ENCODE results near the gene TNIK. TPM values are rescaled to one million over a fixed set of nuclear protein-coding genes. Genes with fewer than 3 reads are reported as not detected.

TNIK gene
- total RNA-seq, 6 experiments from 2014 or later, result 10.6 to 17.2 (median 11.8) TPM

DNA sequence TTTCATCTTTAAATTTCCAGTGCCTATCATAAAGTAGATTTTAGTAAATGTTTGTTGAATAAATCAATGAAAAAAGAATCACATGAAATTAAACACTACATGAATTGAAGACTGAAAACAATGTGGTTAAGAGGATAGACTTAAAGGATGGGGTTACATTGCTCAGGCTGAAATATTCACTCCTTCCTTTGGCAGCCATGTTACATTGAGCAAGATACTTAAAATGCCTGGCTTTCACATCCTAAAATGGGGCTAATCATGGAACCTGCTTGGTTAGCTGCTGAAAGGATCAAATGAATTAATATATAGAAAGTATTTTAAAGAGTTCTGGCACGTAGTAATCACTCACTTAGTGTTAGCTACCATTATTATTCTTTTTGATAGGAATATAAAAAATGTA, 236.8 kb downstream of the TNIK start:
- no peak for DNase-seq
- peaks cover 5% of the 10 kb centered on the region; the same call in 1 of the 2 replicates for H3K4me1 Mint-ChIP-seq (ENCODE audit: low read depth)
- peaks cover 12% of the 10 kb centered on the region for H3K36me3 Mint-ChIP-seq (ENCODE audit: low read depth)
- TF ChIP-seq CTCF (IDR thresholded peaks at IDR 0.05), result no peak
- no peaks in the 10 kb centered on the region for H3K9me3 Mint-ChIP-seq
- no peaks in the 10 kb centered on the region; the same call in 1 of the 2 replicates for H3K27me3 Mint-ChIP-seq (ENCODE audit: insufficient read depth)
- H3K4me3 Mint-ChIP-seq, result no peak overlapping the region
- no peak overlapping the region for H3K27ac Mint-ChIP-seq

GRCh38 chr3:171222995-171223394, 237.2 kb downstream of the TNIK start:
- TF ChIP-seq CTCF (IDR thresholded peaks at IDR 0.05), result no peak
- Mint-ChIP-seq H3K9me3 (no peaks in the 10 kb centered on the region), H3K4me3 (no peak overlapping the region), H3K36me3 (ENCODE audit: low read depth) (peaks cover 12% of the 10 kb centered on the region), H3K27ac (no peak overlapping the region), H3K4me1 (ENCODE audit: low read depth) (peaks cover 5% of the 10 kb centered on the region; the same call in 1 of the 2 replicates), H3K27me3 (ENCODE audit: insufficient read depth) (no peaks in the 10 kb centered on the region; the same call in 1 of the 2 replicates)
- DNase-seq, result no peak

GRCh38 chr3:171221597-171221996, 238.6 kb downstream of the TNIK start:
- TF ChIP-seq CTCF (IDR thresholded peaks at IDR 0.05), result no peak
- Mint-ChIP-seq H3K36me3 (ENCODE audit: low read depth) (peaks cover 12% of the 10 kb centered on the region), H3K27ac (no peak overlapping the region), H3K9me3 (no peaks in the 10 kb centered on the region), H3K4me3 (no peak overlapping the region), H3K4me1 (ENCODE audit: low read depth) (peaks cover 10% of the 10 kb centered on the region; the same call in 1 of the 2 replicates), H3K27me3 (ENCODE audit: insufficient read depth) (no peaks in the 10 kb centered on the region; the same call in 1 of the 2 replicates)
- no peak for DNase-seq

DNA sequence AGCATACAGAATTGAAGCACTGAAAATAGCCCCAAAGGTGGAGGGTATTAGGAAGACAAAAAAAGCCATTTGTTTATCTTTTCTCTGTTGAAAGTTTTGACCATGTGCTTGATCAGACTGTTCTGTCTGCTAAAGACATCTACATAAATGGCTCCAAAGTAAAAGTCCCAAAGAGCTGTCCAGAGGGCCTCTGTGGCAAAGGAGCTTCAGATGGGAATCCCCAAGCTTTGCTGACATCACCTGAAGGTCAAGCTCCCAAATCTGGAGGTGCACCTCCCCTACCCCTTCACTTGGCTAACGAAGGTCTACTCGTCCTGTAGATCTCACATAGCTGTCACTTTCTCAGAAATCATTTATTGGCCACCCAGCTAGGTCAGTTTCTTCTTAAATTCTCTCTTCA, 239.1 kb downstream of the TNIK start:
- no peak for DNase-seq
- Mint-ChIP-seq H3K4me1 (ENCODE audit: low read depth) (peaks cover 10% of the 10 kb centered on the region; the same call in 1 of the 2 replicates), H3K36me3 (ENCODE audit: low read depth) (peaks cover 9% of the 10 kb centered on the region), H3K27me3 (ENCODE audit: insufficient read depth) (no peaks in the 10 kb centered on the region; the same call in 1 of the 2 replicates), H3K27ac (no peak overlapping the region), H3K4me3 (no peak overlapping the region), H3K9me3 (no peaks in the 10 kb centered on the region)
- no peak for TF ChIP-seq CTCF (IDR thresholded peaks at IDR 0.05)

DNA sequence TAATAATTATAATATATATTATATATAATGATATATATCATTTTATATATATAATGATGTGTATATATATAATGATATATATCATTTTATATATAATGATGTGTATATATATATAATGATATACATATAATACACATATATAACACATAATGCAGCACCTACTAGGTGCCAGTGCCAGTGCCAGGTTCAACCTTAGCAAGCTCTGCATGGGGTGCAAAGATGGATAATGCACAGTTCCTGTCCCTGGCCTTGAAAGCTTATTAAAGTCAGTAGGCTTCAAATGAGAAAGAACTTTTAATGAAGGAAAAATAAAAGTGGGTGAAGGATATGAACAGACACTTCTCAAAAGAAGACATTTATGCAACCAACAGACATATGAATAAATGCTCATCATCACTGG, 240.9 kb downstream of the TNIK start:
- no peak for DNase-seq
- Mint-ChIP-seq H3K27ac (no peak overlapping the region), H3K4me1 (ENCODE audit: low read depth) (peaks cover 5% of the 10 kb centered on the region; the same call in 1 of the 2 replicates), H3K9me3 (no peaks in the 10 kb centered on the region), H3K4me3 (no peak overlapping the region), H3K27me3 (ENCODE audit: insufficient read depth) (no peaks in the 10 kb centered on the region; the same call in 1 of the 2 replicates), H3K36me3 (ENCODE audit: low read depth) (no peaks in the 10 kb centered on the region)
- no peak for TF ChIP-seq CTCF (IDR thresholded peaks at IDR 0.05)

All from HFFc6 (cell line).